Measurements from ENCODE around the gene LRRC3B.

LRRC3B gene

GRCh38 chr3:26634601-26635000, 12.0 kb downstream of the LRRC3B start:
- no peak for DNase-seq

GRCh38 chr3:26636096-26636727, 13.6 kb downstream of the LRRC3B start:
- DNase-seq, result no peak

- no peak for DNase-seq
These were observed 15.1 kb downstream of the LRRC3B start for GRCh38 chr3:26637698-26638097.

- DNase-seq, result no peak
These were observed 15.5 kb downstream of the LRRC3B start for GRCh38 chr3:26638113-26638512.

GRCh38 chr3:26639339-26639738, 16.8 kb downstream of the LRRC3B start:
- no peak for DNase-seq

GRCh38 chr3:26647078-26647477, 24.5 kb downstream of the LRRC3B start:
- DNase-seq, result no peak

GRCh38 chr3:26648461-26648860, 25.9 kb downstream of the LRRC3B start:
- DNase-seq, result no peak

GRCh38 chr3:26652164-26652563, 29.6 kb downstream of the LRRC3B start:
- DNase-seq, result no peak

- no peak for DNase-seq
These were observed 31.3 kb downstream of the LRRC3B start for GRCh38 chr3:26653811-26654425.

GRCh38 chr3:26655231-26655630, 32.7 kb downstream of the LRRC3B start:
- DNase-seq, result no peak

- DNase-seq, result no peak
These were observed 34.9 kb downstream of the LRRC3B start for GRCh38 chr3:26657348-26657976.

GRCh38 chr3:26668171-26668570, 45.6 kb downstream of the LRRC3B start:
- no peak for DNase-seq

GRCh38 chr3:26668696-26669095, 46.1 kb downstream of the LRRC3B start:
- no peak for DNase-seq

GRCh38 chr3:26675336-26675735, 52.8 kb downstream of the LRRC3B start:
- no peak for DNase-seq

GRCh38 chr3:26681632-26682031, 59.1 kb downstream of the LRRC3B start:
- no peak for DNase-seq

- DNase-seq, result no peak
These were observed 59.8 kb downstream of the LRRC3B start for GRCh38 chr3:26682406-26682805.

GRCh38 chr3:26683902-26684301, 61.3 kb downstream of the LRRC3B start:
- DNase-seq, result no peak

- no peak for DNase-seq
These were observed 64.9 kb downstream of the LRRC3B start for GRCh38 chr3:26687466-26687865.

- no peak for DNase-seq
These were observed 77.0 kb downstream of the LRRC3B start for GRCh38 chr3:26699553-26699952.

- no peak for DNase-seq
These were observed 80.9 kb downstream of the LRRC3B start for GRCh38 chr3:26703519-26703918.

GRCh38 chr3:26704736-26705135, 82.2 kb downstream of the LRRC3B start:
- no peak for DNase-seq

GRCh38 chr3:26708501-26708900, 85.9 kb downstream of the LRRC3B start:
- DNase-seq, result no peak

GRCh38 chr3:26712211-26713026, 89.8 kb downstream of the LRRC3B start:
- peak; percentile 82 for DNase-seq

- DNase-seq, result no peak
These were observed 90.5 kb downstream of the LRRC3B start for GRCh38 chr3:26713091-26713490.
